BJ (cell line): ENCODE data around the gene PRKACA. TPM values are rescaled to one million over a fixed set of nuclear protein-coding genes. Genes with fewer than 3 reads are reported as not detected.

Source experiments
- CTCF ChIA-PET: fragments of 350-600 bp; formaldehyde crosslinking; extraction: SDS; loops from one replicate; lab custom pipeline; 2021; ENCODE audit warnings: antibody characterized with exemption, inconsistent platforms; lab: Yijun Ruan, JAX
- POLR2A ChIA-PET: fragments of 300-600 bp; sonication (Branson Sonifier 250); formaldehyde crosslinking; extraction: SDS; loops from one replicate; lab custom pipeline; 2021; ENCODE audit warnings: antibody characterized with exemption; lab: Charles Lee
- DNase-seq: peaks from one replicate; pipeline ENCODE4 v3.0.0-alpha.2; 2011; ENCODE audit warnings: low read depth
- H3K27me3 ChIP-seq: 2 replicates; pipeline ENCODE4 v1.6.0; 2011; ENCODE audit warnings: low read length; ENCODE audit not compliant: control insufficient read depth, insufficient read depth
- H3K36me3 ChIP-seq: 2 replicates; pipeline ENCODE4 v1.5.1; 2011; ENCODE audit warnings: low read length; ENCODE audit not compliant: control insufficient read depth, insufficient read depth
- H3K4me3 ChIP-seq: 2 replicates; pipeline ENCODE4 v1.5.1; 2011; ENCODE audit warnings: low read depth, mild to moderate bottlenecking, control low read depth, low read length
- CTCF ChIP-seq: IDR thresholded peaks from 2 replicates; pipeline ENCODE4 v1.5.1; 2011; ENCODE audit warnings: low read depth, mild to moderate bottlenecking, control low read depth, inconsistent platforms, low read length, moderate library complexity; ENCODE audit not compliant: insufficient read depth
- polyA plus RNA-seq: library from polyadenylated mRNA; depleted of rRNA; stranded (reverse); fragments of >200 nt; gene quantifications from 2 replicates; pipeline ENCODE4 v1.2.3, GENCODE V29; 2011

Gene PRKACA
- polyA plus RNA-seq, 1 experiment, result 35.4 TPM

- ChIA-PET POLR2A (no interaction called here), CTCF (interaction anchor here (1.3 to 8.7 kb wide), 5 partner anchors 9 to 53 kb away, joined by 4 to 115 read pairs (median 5); partner anchors contain the start of genes IL27RA and MISP3)
- Histone ChIP-seq H3K36me3 (no peaks in the 10 kb centered on the region), H3K27me3 (peaks cover 8% of the 10 kb centered on the region; the same call in 1 of the 2 replicates), H3K4me3 (no peak within 1 kb of the TSS)
- no peak for DNase-seq
- TF ChIP-seq CTCF, result no peak
Measured at GRCh38 chr19:14061751-14062557, 55.6 kb downstream of the PRKACA start, which contains the start of gene PALM3. PALM3 (minus strand) TSS chr19:14062076; CDS start chr19:14061980, 96 bp downstream.

- no peak for DNase-seq
- H3K4me3 ChIP-seq, result no peak overlapping the region
- ChIA-PET POLR2A (no interaction called here), CTCF (interaction anchor here (0.9 to 8.7 kb wide), 8 partner anchors 9 to 180 kb away, joined by 3 to 115 read pairs (median 6); partner anchors contain the start of genes ASF1B and MISP3)
- no peak for TF ChIP-seq CTCF
- H3K36me3 ChIP-seq, result no peaks in the 10 kb centered on the region
- peaks cover 8% of the 10 kb centered on the region; the same call in 1 of the 2 replicates for H3K27me3 ChIP-seq
Measured at GRCh38 chr19:14061081-14061749, 56.3 kb downstream of the PRKACA start.

- Histone ChIP-seq H3K4me3 (no peak overlapping the region), H3K27me3 (peaks cover 8% of the 10 kb centered on the region; the same call in 1 of the 2 replicates), H3K36me3 (no peaks in the 10 kb centered on the region)
- DNase-seq, result no peak
- ChIA-PET CTCF (interaction anchor here (0.5 to 8.7 kb wide), 27 partner anchors 9 to 328 kb away, joined by 3 to 115 read pairs (median 4); partner anchors contain the start of genes ASF1B, IL27RA, MISP3 and RLN3), POLR2A (no interaction called here)
- no peak for TF ChIP-seq CTCF
Measured at GRCh38 chr19:14059652-14060155, 57.9 kb downstream of the PRKACA start.

DNA sequence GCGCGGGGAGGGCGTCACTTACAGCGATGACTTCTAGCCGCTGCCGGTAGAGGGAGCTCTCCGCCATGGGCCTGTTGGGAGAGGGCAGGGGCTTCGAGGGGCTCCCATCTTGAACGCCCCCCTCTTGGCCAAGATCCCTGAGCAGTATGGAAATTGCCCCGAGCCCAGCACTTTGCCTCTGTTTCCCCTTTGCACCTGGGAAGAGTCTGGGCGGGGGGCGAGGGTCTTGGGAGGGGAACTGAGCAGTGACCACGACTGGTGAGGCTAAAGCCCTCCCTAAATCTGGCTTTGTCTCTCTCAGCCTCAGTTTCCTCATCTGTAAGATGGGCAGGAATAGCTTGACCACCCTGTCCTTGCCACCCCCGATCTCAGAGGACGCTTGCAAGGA is 58.5 kb downstream of the PRKACA start:
- no peaks in the 10 kb centered on the region for H3K36me3 ChIP-seq
- peaks cover 8% of the 10 kb centered on the region; the same call in 1 of the 2 replicates for H3K27me3 ChIP-seq
- no peak for DNase-seq
- ChIA-PET POLR2A (no interaction called here), CTCF (interaction anchor here (0.5 to 8.7 kb wide), 29 partner anchors 8 to 328 kb away, joined by 3 to 115 read pairs (median 4); partner anchors contain the start of genes ASF1B, IL27RA, MISP3 and RLN3)
- TF ChIP-seq CTCF, result peak; percentile 90
- no peak overlapping the region for H3K4me3 ChIP-seq
